Effector memory CD4-positive, alpha-beta T cell (primary cell): ENCODE results near the gene NSF.

Source experiments
- DNase-seq, 3 donors: peaks; one replicate each; pipeline ENCODE4 v3.0.0-alpha.2; 2020
- H3K27ac ChIP-seq: 2 replicates; pipeline ENCODE4 v1.7.0; 2013; ENCODE audit warnings: mild to moderate bottlenecking, low read length, moderate library complexity; ENCODE audit not compliant: insufficient read depth, poor library complexity, severe bottlenecking
- H3K27me3 ChIP-seq: replicated peaks from 2 replicates; pipeline ENCODE4 v1.7.0; 2013; ENCODE audit warnings: mild to moderate bottlenecking, low read length; ENCODE audit not compliant: insufficient read depth, control insufficient read depth, poor library complexity, severe bottlenecking
- H3K36me3 ChIP-seq: 2 replicates; pipeline ENCODE4 v1.7.0; 2013; ENCODE audit warnings: mild to moderate bottlenecking, low read length, moderate library complexity; ENCODE audit not compliant: control insufficient read depth, insufficient read depth
- H3K4me1 ChIP-seq: 2 replicates; pipeline ENCODE4 v1.7.0; 2013; ENCODE audit warnings: low read length, mild to moderate bottlenecking; ENCODE audit not compliant: control insufficient read depth, insufficient read depth, poor library complexity, severe bottlenecking
- H3K4me3 ChIP-seq: 2 replicates; pipeline ENCODE4 v1.7.0; 2013; ENCODE audit warnings: low read length, low read depth, mild to moderate bottlenecking; ENCODE audit not compliant: insufficient read depth, poor library complexity, severe bottlenecking
- H3K9me3 ChIP-seq: 2 replicates; pipeline ENCODE4 v1.7.0; 2013; ENCODE audit warnings: mild to moderate bottlenecking, low read length, moderate library complexity; ENCODE audit not compliant: control insufficient read depth

NSF gene

DNA sequence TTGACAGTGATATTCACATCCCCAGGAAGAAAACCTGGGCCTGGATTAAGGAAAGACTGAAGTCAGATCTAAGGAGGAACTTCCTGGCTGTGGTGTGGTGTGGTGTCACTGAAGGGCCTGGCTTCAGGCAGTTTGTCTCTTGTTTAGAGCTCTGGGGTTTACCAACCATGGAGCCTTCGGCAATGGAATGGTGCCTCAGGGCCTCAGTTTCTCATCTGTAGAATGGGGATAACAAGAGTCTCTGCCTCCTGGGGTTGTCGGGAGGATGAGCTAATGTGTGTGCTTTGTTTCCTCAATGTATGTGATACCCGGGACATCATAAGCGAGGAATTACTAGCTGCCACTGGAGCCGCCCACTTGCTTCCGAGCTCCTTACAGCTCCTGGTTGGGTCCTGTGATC, 215.3 kb downstream of the NSF start:
- Histone ChIP-seq H3K9me3 (no peaks in the 10 kb centered on the region), H3K4me1 (no peaks in the 10 kb centered on the region), H3K27ac (no peak overlapping the region), H3K27me3 (no peaks in the 10 kb centered on the region), H3K4me3 (no peak overlapping the region), H3K36me3 (no peaks in the 10 kb centered on the region)
- no peak for DNase-seq
